Activated CD4-positive, alpha-beta memory T cell treated with anti-CD3 and anti-CD28 coated beads for 36 hours (primary cell): ENCODE measurements around the gene DUSP16. TPM values are rescaled to one million over a fixed set of nuclear protein-coding genes. Genes with fewer than 3 reads are reported as not detected.
"Not testable (repeated sequence)": the region's sequence is repeated elsewhere in the genome, so short reads cannot be mapped to it uniquely, and the experiment has no call there.

Experiments
- CTCF ChIA-PET: fragments of 350-600 bp; sonication (Branson Sonifier 250); formaldehyde crosslinking; loops from one replicate; lab custom pipeline; 2021; ENCODE audit warnings: antibody characterized with exemption, inconsistent platforms; lab: Charles Lee
- POLR2A ChIA-PET: fragments of 350-600 bp; sonication (Branson Sonifier 250); formaldehyde crosslinking; loops from one replicate; lab custom pipeline; 2021; ENCODE audit warnings: antibody characterized with exemption; lab: Charles Lee
- DNase-seq: peaks from one replicate; pipeline ENCODE4 v3.0.0-alpha.2; 2020
- H3K27ac Mint-ChIP-seq: one replicate; pipeline ENCODE4 v1.8.0; 2021; ENCODE audit warnings: mixed read lengths
- H3K27me3 Mint-ChIP-seq: one replicate; pipeline ENCODE4 v1.8.0; 2021; ENCODE audit warnings: mixed read lengths
- H3K36me3 Mint-ChIP-seq: one replicate; pipeline ENCODE4 v1.8.0; 2021; ENCODE audit warnings: mixed read lengths
- H3K4me1 Mint-ChIP-seq: one replicate; pipeline ENCODE4 v1.8.0; 2021; ENCODE audit warnings: low read depth, mixed read lengths
- H3K4me3 Mint-ChIP-seq: one replicate; pipeline ENCODE4 v1.8.0; 2021; ENCODE audit warnings: mild to moderate bottlenecking, mixed read lengths
- H3K9me3 Mint-ChIP-seq: one replicate; pipeline ENCODE4 v1.8.0; 2021; ENCODE audit warnings: mixed read lengths
- intact Hi-C: fragments of 100-400 bp; cut with micrococcal nuclease; formaldehyde crosslinking; loops from one replicate; pipeline ENCODE4 v1.15.1; 2023
- total RNA-seq, 2 experiments: library from RNA; stranded (reverse); gene quantifications; one replicate each; pipeline ENCODE4 v1.2.3, GENCODE V29; 2021

Gene DUSP16
- total RNA-seq, 2 experiments from 2014 or later, result 70.2 to 82.1 TPM

DNA sequence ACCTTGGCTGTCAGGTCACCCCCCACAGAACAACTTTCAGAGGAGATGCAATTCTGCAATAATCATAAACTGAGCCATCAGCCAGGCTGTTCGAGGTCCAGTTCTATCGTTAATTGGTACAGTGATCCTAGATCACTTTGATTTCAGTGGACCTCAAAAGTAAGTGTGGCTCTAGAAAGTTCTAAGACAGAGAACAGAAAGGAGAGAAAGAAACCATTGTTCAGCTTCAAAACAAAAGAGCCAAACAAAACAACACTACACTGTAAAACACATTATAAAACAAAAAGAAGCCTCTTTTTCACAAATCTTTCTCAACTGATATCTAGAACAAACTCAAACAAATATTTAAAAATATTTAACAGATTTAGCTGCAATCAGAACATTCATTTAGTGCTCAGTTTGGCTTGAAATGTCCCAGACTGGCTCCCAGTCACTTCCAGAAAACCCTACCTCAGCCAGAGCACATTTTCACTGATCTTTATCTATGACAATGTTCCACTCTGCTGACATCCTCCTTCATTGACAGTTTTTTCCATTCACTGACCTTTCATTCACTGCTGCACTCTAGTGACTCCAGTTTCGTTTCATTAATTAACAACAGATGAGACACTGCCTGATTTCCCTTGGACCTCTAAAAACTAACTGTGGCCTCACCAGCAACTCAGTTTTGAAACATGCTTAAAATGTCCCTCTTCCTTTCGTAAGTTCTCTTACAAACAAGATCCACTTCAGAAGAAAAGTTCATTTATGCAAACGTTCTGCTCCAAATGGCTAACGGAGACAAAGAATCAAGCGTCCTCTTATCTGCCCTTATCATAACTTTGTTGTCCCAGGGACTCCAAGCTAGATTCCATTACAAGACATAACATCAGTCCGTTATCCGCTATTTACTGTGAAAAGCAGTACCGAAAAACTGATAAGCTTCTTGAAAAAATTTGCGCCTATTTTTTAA is 56.8 kb downstream of the DUSP16 start:
- H3K36me3 Mint-ChIP-seq, result peaks cover 15% of the 10 kb centered on the region
- H3K4me1 Mint-ChIP-seq, result peaks cover 57% of the 10 kb centered on the region
- H3K4me3 Mint-ChIP-seq, result peak overlapping the region; percentile 63
- peak overlapping the region; percentile 95 for H3K27ac Mint-ChIP-seq
- intact Hi-C loops, result loop anchor here (1.0 to 5.0 kb wide), 10 partner anchors 17 to 499 kb away; no protein-coding TSS in a partner anchor
- H3K9me3 Mint-ChIP-seq, result no peaks in the 10 kb centered on the region
- peak; percentile 63 for DNase-seq
- ChIA-PET CTCF (interaction anchor here (0.6 to 4.4 kb wide), 10 partner anchors 24 to 231 kb away, joined by 3 to 40 read pairs (median 4); no protein-coding TSS in a partner anchor), POLR2A (interaction anchor here (0.6 to 5.0 kb wide), 19 partner anchors 9 to 231 kb away, joined by 3 to 76 read pairs (median 4); partner anchors contain the start of gene DUSP16)
- no peaks in the 10 kb centered on the region for H3K27me3 Mint-ChIP-seq

DNA sequence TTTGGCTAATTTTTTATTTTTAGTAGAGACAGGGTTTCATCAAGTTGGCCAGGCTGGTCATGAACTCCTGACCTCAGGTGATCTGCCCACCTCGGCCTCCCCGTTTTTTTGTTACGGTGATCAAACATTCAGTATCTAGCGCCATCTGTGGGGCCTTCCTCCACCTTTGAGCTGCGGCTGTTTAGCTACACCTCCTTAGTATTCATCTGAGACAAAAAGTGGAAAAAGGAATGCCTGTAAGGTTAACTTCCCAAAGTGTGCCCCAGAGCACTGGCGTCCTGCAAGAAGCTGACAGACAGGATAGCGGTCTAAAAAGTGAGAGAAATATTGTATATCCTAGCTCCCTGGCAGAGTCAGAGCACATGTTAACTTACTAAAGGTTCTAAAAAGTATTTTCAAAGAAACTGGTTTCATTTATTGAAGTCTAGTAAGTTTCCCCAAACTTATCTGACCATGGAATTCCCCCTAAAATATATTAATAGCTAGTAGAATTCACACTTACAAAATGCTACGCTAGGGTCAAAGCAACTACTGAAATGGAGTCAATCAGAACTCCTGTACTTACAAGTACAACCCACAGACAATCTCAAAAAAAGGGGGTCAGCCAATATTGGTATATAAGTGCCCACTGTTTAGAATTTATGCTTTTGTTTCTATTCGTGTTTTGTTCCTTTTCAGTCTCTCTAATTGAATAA is 59.1 kb downstream of the DUSP16 start:
- H3K36me3 Mint-ChIP-seq, result peaks cover 19% of the 10 kb centered on the region
- no peaks in the 10 kb centered on the region for H3K9me3 Mint-ChIP-seq
- CTCF ChIA-PET, result interaction anchor here (0.5 to 4.4 kb wide), 24 partner anchors 9 to 426 kb away, joined by 3 to 40 read pairs (median 4); no protein-coding TSS in a partner anchor
- POLR2A ChIA-PET, result interaction anchor here (0.8 to 5.0 kb wide), 15 partner anchors 8 to 194 kb away, joined by 3 to 76 read pairs (median 6); partner anchors contain the start of genes BORCS5 and DUSP16
- intact Hi-C loops, result loop anchor here (2.0 to 5.0 kb wide), 3 partner anchors 29 to 214 kb away; partner anchors contain the start of genes CDKN1B and DUSP16
- peaks cover 76% of the 10 kb centered on the region for H3K4me1 Mint-ChIP-seq
- peak; percentile 68 for DNase-seq
- no peaks in the 10 kb centered on the region for H3K27me3 Mint-ChIP-seq
- peak overlapping the region; percentile 95 for H3K27ac Mint-ChIP-seq
- H3K4me3 Mint-ChIP-seq, result peak overlapping the region; percentile 43

GRCh38 chr12:12502815-12503151 is 59.9 kb downstream of the DUSP16 start:
- H3K4me3 Mint-ChIP-seq, result peak overlapping the region; percentile 71
- intact Hi-C loops, result loop anchor here (2.0 to 5.0 kb wide), 3 partner anchors 28 to 215 kb away; partner anchors contain the start of genes CDKN1B and DUSP16
- POLR2A ChIA-PET, result interaction anchor here (0.9 to 5.0 kb wide), 9 partner anchors 9 to 146 kb away, joined by 3 to 76 read pairs (median 10); partner anchors contain the start of gene BORCS5

DNA sequence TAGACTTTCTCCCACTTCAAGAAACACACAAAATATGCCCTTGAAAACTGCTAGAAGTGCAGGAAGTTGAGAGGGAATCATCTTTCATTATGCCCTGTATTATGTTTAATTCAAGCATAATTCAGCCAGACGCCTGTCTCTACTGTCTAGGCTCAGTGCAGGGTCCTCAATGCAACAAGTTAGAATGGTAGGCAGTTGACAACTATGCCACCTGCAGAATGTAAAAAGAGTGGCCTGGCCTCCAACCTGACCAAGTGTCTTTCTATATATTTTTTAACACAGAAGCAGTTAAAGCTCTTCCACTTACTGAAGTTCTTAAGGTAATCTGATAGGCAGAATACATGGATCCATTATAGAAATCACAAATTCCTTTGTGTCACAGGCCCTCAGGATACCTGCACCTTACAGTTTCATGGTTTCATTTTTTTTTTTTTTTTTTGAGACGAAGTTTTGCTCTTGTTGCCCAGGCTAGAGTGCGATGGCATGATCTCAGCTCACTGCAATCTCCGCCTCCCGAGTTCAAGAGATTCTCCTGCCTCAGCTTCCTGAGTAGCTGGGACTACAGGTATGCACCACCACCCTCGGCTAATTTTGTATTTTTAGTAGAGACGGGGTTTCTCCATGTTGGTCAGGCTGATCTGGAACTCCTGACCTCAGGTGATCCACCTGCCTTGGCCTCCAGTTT is 60.4 kb downstream of the DUSP16 start:
- Mint-ChIP-seq H3K27ac (peak overlapping the region; percentile 95), H3K36me3 (peaks cover 20% of the 10 kb centered on the region), H3K4me3 (peak overlapping the region; percentile 71), H3K4me1 (peaks cover 80% of the 10 kb centered on the region)
- CTCF ChIA-PET, result interaction anchor here (0.6 to 4.4 kb wide), 4 partner anchors 10 to 124 kb away, joined by 3 to 40 read pairs (median 16); no protein-coding TSS in a partner anchor
- H3K27me3 Mint-ChIP-seq, H3K9me3 Mint-ChIP-seq: not testable (repeated sequence)
- POLR2A ChIA-PET, result interaction anchor here (0.6 to 5.0 kb wide), 5 partner anchors 13 to 60 kb away, joined by 3 to 76 read pairs (median 13); no protein-coding TSS in a partner anchor
- DNase-seq, result peak; percentile 31
- intact Hi-C loops, result loop anchor here (2.0 to 5.0 kb wide), 3 partner anchors 27 to 215 kb away; partner anchors contain the start of genes CDKN1B and DUSP16

More at GRCh38 chr12:12502815-12503151, 59.9 kb downstream of the DUSP16 start:
- peak overlapping the region; percentile 95 for H3K27ac Mint-ChIP-seq
- no peaks in the 10 kb centered on the region for H3K9me3 Mint-ChIP-seq
- H3K4me1 Mint-ChIP-seq, result peaks cover 78% of the 10 kb centered on the region
- DNase-seq, result peak; percentile 38
- H3K27me3 Mint-ChIP-seq, result no peaks in the 10 kb centered on the region
- peaks cover 19% of the 10 kb centered on the region for H3K36me3 Mint-ChIP-seq
- CTCF ChIA-PET, result interaction anchor here (0.9 to 4.4 kb wide), 15 partner anchors 11 to 154 kb away, joined by 3 to 40 read pairs (median 6); no protein-coding TSS in a partner anchor

GRCh38 chr12:12501121-12501520 is 61.5 kb downstream of the DUSP16 start:
- Mint-ChIP-seq H3K9me3 (no peaks in the 10 kb centered on the region), H3K4me3 (peak overlapping the region; percentile 42), H3K27ac (peak overlapping the region; percentile 91), H3K36me3 (peaks cover 22% of the 10 kb centered on the region), H3K4me1 (peaks cover 81% of the 10 kb centered on the region), H3K27me3 (no peaks in the 10 kb centered on the region)
- no peak for DNase-seq
- POLR2A ChIA-PET, result interaction anchor here (0.6 to 4.5 kb wide), 8 partner anchors 10 to 225 kb away, joined by 4 to 45 read pairs (median 7); no protein-coding TSS in a partner anchor
- CTCF ChIA-PET, result no interaction called here
- intact Hi-C loops, result loop anchor here (2.0 to 5.0 kb wide), 2 partner anchors 14 to 216 kb away; partner anchors contain the start of gene CDKN1B

GRCh38 chr12:12499909-12500604 is 62.6 kb downstream of the DUSP16 start:
- intact Hi-C loops, result loop anchor here (1.0 to 5.0 kb wide), 3 partner anchors 8 to 217 kb away; partner anchors contain the start of gene CDKN1B
- H3K4me3 Mint-ChIP-seq, result peak overlapping the region; percentile 47
- peaks cover 26% of the 10 kb centered on the region for H3K36me3 Mint-ChIP-seq
- no peaks in the 10 kb centered on the region for H3K27me3 Mint-ChIP-seq
- no peak for DNase-seq
- POLR2A ChIA-PET, result interaction anchor here (0.9 to 4.5 kb wide), 8 partner anchors 9 to 226 kb away, joined by 4 to 45 read pairs (median 6); no protein-coding TSS in a partner anchor
- H3K9me3 Mint-ChIP-seq, result no peaks in the 10 kb centered on the region
- H3K27ac Mint-ChIP-seq, result peak overlapping the region; percentile 91
- CTCF ChIA-PET, result interaction anchor here (1.8 to 1.9 kb wide), 2 partner anchors 121 to 123 kb away, joined by 4 to 5 read pairs; no protein-coding TSS in a partner anchor
- H3K4me1 Mint-ChIP-seq, result peaks cover 81% of the 10 kb centered on the region

DNA sequence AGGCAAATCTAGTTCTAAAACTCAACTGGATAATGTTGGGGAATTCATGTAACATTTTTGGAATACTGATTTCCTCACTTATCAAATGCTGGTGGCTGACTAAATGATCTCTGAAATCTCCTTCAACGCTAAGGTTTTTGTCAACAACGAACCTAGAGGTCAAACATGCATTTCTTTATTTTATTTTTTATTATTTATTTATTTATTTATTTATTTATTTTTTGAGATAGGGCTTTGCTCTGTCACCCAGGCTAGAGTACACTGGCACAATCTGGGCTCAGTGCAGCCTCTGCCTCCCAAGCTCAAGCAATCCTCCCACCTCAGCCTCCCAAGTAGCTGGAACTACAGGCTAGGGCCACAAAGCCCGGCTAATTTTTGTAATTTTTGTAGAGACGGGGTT is 64.5 kb downstream of the DUSP16 start:
- intact Hi-C loops, result no loop called here
- Mint-ChIP-seq H3K4me1 (peaks cover 65% of the 10 kb centered on the region), H3K4me3 (no peak overlapping the region), H3K27me3 (no peaks in the 10 kb centered on the region), H3K9me3 (no peaks in the 10 kb centered on the region), H3K36me3 (peaks cover 26% of the 10 kb centered on the region), H3K27ac (no peak overlapping the region)
- ChIA-PET CTCF (interaction anchor here (1.8 to 1.9 kb wide), 2 partner anchors 119 to 121 kb away, joined by 4 to 5 read pairs; no protein-coding TSS in a partner anchor), POLR2A (interaction anchor here (1.1 to 3.4 kb wide), 2 partner anchors 15 to 24 kb away, joined by 3 to 23 read pairs; no protein-coding TSS in a partner anchor)
- no peak for DNase-seq

GRCh38 chr12:12495536-12495935 is 67.1 kb downstream of the DUSP16 start:
- intact Hi-C loops, result no loop called here
- H3K9me3 Mint-ChIP-seq, result no peaks in the 10 kb centered on the region
- ChIA-PET CTCF (no interaction called here), POLR2A (interaction anchor here (1.3 to 1.5 kb wide), 2 partner anchors 19 to 66 kb away, joined by 3 to 4 read pairs; no protein-coding TSS in a partner anchor)
- H3K27ac Mint-ChIP-seq, result peak overlapping the region; percentile 44
- peaks cover 19% of the 10 kb centered on the region for H3K36me3 Mint-ChIP-seq
- no peaks in the 10 kb centered on the region for H3K27me3 Mint-ChIP-seq
- peaks cover 41% of the 10 kb centered on the region for H3K4me1 Mint-ChIP-seq
- no peak overlapping the region for H3K4me3 Mint-ChIP-seq
- DNase-seq, result no peak

- ChIA-PET POLR2A (interaction anchor here (0.5 to 3.3 kb wide), 5 partner anchors 11 to 213 kb away, joined by 3 to 14 read pairs (median 8); no protein-coding TSS in a partner anchor), CTCF (interaction anchor here (1.2 to 1.5 kb wide), 2 partner anchors 11 to 35 kb away, joined by 3 to 6 read pairs; no protein-coding TSS in a partner anchor)
- intact Hi-C loops, result loop anchor here (1.0 kb wide), 1 partner anchor 8 kb away; no protein-coding TSS in a partner anchor
- no peak overlapping the region for H3K4me3 Mint-ChIP-seq
- H3K4me1 Mint-ChIP-seq, result peaks cover 42% of the 10 kb centered on the region
- H3K9me3 Mint-ChIP-seq, result no peaks in the 10 kb centered on the region
- H3K27me3 Mint-ChIP-seq, result no peaks in the 10 kb centered on the region
- peaks cover 22% of the 10 kb centered on the region for H3K36me3 Mint-ChIP-seq
- H3K27ac Mint-ChIP-seq, result no peak overlapping the region
- no peak for DNase-seq
Observed at GRCh38 chr12:12492547-12492946, 70.1 kb downstream of the DUSP16 start.
